Transverse colon (tissue), 4 donors: ENCODE measurements around the gene MYOCD. TPM values are rescaled to one million over a fixed set of nuclear protein-coding genes. Genes with fewer than 3 reads are reported as not detected.
A peak's percentile ranks its signal among the peaks of the same experiment; 100 is the strongest.

Experiments
- DNase-seq: peaks from one replicate; pipeline ENCODE4 v3.0.0-alpha.2; 2019
- H3K27ac ChIP-seq, 4 donors: fragments of 200-600 bp; sonication (generic); 2 replicates each; pipeline ENCODE4 v1.5.1; 2016 to 2018; ENCODE audit warnings: inconsistent platforms in 4 of 4
- H3K27me3 ChIP-seq: fragments of 200-600 bp; sonication (generic); 2 replicates; pipeline ENCODE4 v1.5.1; 2017; ENCODE audit warnings: inconsistent platforms
- H3K36me3 ChIP-seq, 4 donors: fragments of 200-600 bp; sonication (generic); 2 replicates each; pipeline ENCODE4 v1.5.1; 2017 to 2019; ENCODE audit warnings: inconsistent platforms in 4 of 4
- H3K4me1 ChIP-seq, 4 donors: fragments of 200-600 bp; sonication (generic); 2 replicates each; pipeline ENCODE4 v1.5.1; 2017 to 2020; ENCODE audit warnings: inconsistent platforms in 4 of 4
- H3K4me3 ChIP-seq, 4 donors: fragments of 200-600 bp; sonication (generic); 1 replicate in 1 of 4; 2 replicates in 3 of 4; pipeline versions ENCODE4 v1.5.1 to v1.6.1; 2017 to 2019; ENCODE audit warnings: inconsistent platforms in 4 of 4
- H3K9me3 ChIP-seq, 2 donors: fragments of 200-600 bp; sonication (generic); 2 replicates each; pipeline ENCODE4 v1.5.1; 2017 to 2019; ENCODE audit warnings: inconsistent platforms in 2 of 2
- CTCF ChIP-seq, 5 experiments: fragments of 200-600 bp in 3 of 5; fragments of 450-650 bp in 2 of 5; sonication (generic) in 3 of 5; IDR thresholded peaks; 1 replicate in 2 of 5; 2 replicates in 3 of 5; pipeline ENCODE4 v1.5.1; 2016 to 2017; ENCODE audit warnings: antibody characterized with exemption in 5 of 5, inconsistent platforms in 3 of 5, mild to moderate bottlenecking in 2 of 5, moderate library complexity in 1 of 5
- EP300 ChIP-seq: sonication (generic); formaldehyde crosslinking; IDR thresholded peaks from one replicate; pipeline ENCODE4 v1.6.1; 2017; ENCODE audit warnings: antibody characterized with exemption, low read depth
- POLR2A ChIP-seq: fragments of 450-650 bp; IDR thresholded peaks from one replicate; pipeline ENCODE4 v1.6.1; 2016; ENCODE audit warnings: antibody characterized with exemption, mild to moderate bottlenecking, moderate library complexity
- POLR2AphosphoS5 ChIP-seq, 3 donors: sonication (generic); formaldehyde crosslinking; IDR thresholded peaks; one replicate each; pipeline ENCODE4 v1.6.1; 2016; ENCODE audit warnings: antibody characterized with exemption in 3 of 3
- WGBS, 2 donors: methylation state at CpG; one replicate each; pipeline ENCODE4 v1.1.5; 2018; ENCODE audit warnings: low coverage in 1 of 2; 5-methylcytosine and 5-hydroxymethylcytosine counted together
- in situ Hi-C, 4 donors: fragments of 200-750 bp; cut with MboI; loops; one replicate each; pipeline versions ENCODE4 v1.15.0 to v1.15.1; 2017; ENCODE audit warnings: low sequenced_read_pairs in 3 of 4, low pct_ligation_motif_present in 1 of 4, low pct_unique_long_range_greater_than_20kb in 1 of 4
- intact Hi-C: fragments of 100-400 bp; cut with DNase I; formaldehyde crosslinking; loops from one replicate; pipeline ENCODE4 v1.15.1; 2023; ENCODE audit warnings: low total_unique reads
- total RNA-seq, 4 donors: library from RNA; depleted of rRNA; stranded (reverse); fragments of >200 nt; gene quantifications; one replicate each; pipeline ENCODE4 v1.1.0, GENCODE V29; 2016

MYOCD gene
- total RNA-seq, 4 donors from 2014 or later, result 15.9 to 59.1 (median 35.0) TPM

GRCh38 chr17:12625092-12625491 is 40.6 kb upstream of the MYOCD start:
- H3K36me3 ChIP-seq, result no peaks in the 10 kb centered on the region

GRCh38 chr17:12627177-12627629 is 38.5 kb upstream of the MYOCD start:
- H3K27ac ChIP-seq, result peak overlapping the region in 2 of 4 donors; percentile 32 to 61
- no peaks in the 10 kb centered on the region for H3K36me3 ChIP-seq
- no peak overlapping the region for H3K4me3 ChIP-seq
- 47 to 75% methylated on average over 5 to 8 of the region's 8 CpGs for whole genome bisulfite sequencing, 2 donors
- TF ChIP-seq EP300, result no peak
- no peak for TF ChIP-seq CTCF (IDR thresholded peaks at IDR 0.05)
- TF ChIP-seq POLR2A, result no peak
- no peak for TF ChIP-seq POLR2AphosphoS5 (IDR thresholded peaks at IDR 0.05)
- H3K9me3 ChIP-seq, result no peaks in the 10 kb centered on the region
- no peaks in the 10 kb centered on the region for H3K4me1 ChIP-seq
- in situ Hi-C loops, result no loop called here
- DNase-seq, result no peak
- intact Hi-C loops, result no loop called here
- H3K27me3 ChIP-seq, result no peaks in the 10 kb centered on the region

More at GRCh38 chr17:12625092-12625491, 40.6 kb upstream of the MYOCD start:
- Histone ChIP-seq H3K9me3 (no peaks in the 10 kb centered on the region), H3K4me1 (no peaks in the 10 kb centered on the region), H3K27ac (no peak overlapping the region), H3K4me3 (no peak overlapping the region), H3K27me3 (no peaks in the 10 kb centered on the region)
- intact Hi-C loops, result no loop called here
- in situ Hi-C loops, result no loop called here
- no peak for TF ChIP-seq POLR2A
- TF ChIP-seq POLR2AphosphoS5 (IDR thresholded peaks at IDR 0.05), result no peak
- TF ChIP-seq CTCF (IDR thresholded peaks at IDR 0.05), result no peak
- no peak for TF ChIP-seq EP300
- WGBS, 2 donors, result 82 to 86% methylated on average over 4 of the region's 4 CpGs
- no peak for DNase-seq

GRCh38 chr17:12627781-12628451 is 37.8 kb upstream of the MYOCD start:
- Histone ChIP-seq H3K4me1 (no peaks in the 10 kb centered on the region), H3K4me3 (no peak overlapping the region), H3K36me3 (no peaks in the 10 kb centered on the region), H3K27ac (peak overlapping the region in 2 of 4 donors; percentile 32 to 61), H3K27me3 (no peaks in the 10 kb centered on the region), H3K9me3 (no peaks in the 10 kb centered on the region)
- DNase-seq, result no peak
- TF ChIP-seq CTCF (IDR thresholded peaks at IDR 0.05) (no peak), POLR2AphosphoS5 (IDR thresholded peaks at IDR 0.05) (no peak), POLR2A (no peak), EP300 (no peak)
- in situ Hi-C loops (no loop called here), intact Hi-C loops (no loop called here)
- WGBS, 2 donors, result 64 to 67% methylated on average over 5 of the region's 5 CpGs

GRCh38 chr17:12631076-12631475 is 34.6 kb upstream of the MYOCD start:
- H3K4me3 ChIP-seq, result no peak overlapping the region
- H3K9me3 ChIP-seq, result no peaks in the 10 kb centered on the region
- no peak overlapping the region for H3K27ac ChIP-seq
- no peak for DNase-seq
- no peaks in the 10 kb centered on the region for H3K4me1 ChIP-seq
- 87 to 89% methylated on average over 6 of the region's 6 CpGs for WGBS, 2 donors
- H3K36me3 ChIP-seq, result no peaks in the 10 kb centered on the region
- in situ Hi-C loops, result no loop called here
- TF ChIP-seq POLR2A (no peak), EP300 (no peak), POLR2AphosphoS5 (IDR thresholded peaks at IDR 0.05) (no peak), CTCF (IDR thresholded peaks at IDR 0.05) (no peak)
- intact Hi-C loops, result no loop called here
- H3K27me3 ChIP-seq, result no peaks in the 10 kb centered on the region
